Astrocyte of the hippocampus (primary cell): ENCODE results near the gene L3MBTL3.
A peak's percentile ranks its signal among the peaks of the same experiment; 100 is the strongest.
"Not testable (repeated sequence)": the region's sequence is repeated elsewhere in the genome, so short reads cannot be mapped to it uniquely, and the experiment has no call there.

Source experiments
- DNase-seq: peaks from one replicate; pipeline ENCODE4 v3.0.0; 2011; ENCODE audit warnings: low read depth, low spot score

The L3MBTL3 gene

DNA sequence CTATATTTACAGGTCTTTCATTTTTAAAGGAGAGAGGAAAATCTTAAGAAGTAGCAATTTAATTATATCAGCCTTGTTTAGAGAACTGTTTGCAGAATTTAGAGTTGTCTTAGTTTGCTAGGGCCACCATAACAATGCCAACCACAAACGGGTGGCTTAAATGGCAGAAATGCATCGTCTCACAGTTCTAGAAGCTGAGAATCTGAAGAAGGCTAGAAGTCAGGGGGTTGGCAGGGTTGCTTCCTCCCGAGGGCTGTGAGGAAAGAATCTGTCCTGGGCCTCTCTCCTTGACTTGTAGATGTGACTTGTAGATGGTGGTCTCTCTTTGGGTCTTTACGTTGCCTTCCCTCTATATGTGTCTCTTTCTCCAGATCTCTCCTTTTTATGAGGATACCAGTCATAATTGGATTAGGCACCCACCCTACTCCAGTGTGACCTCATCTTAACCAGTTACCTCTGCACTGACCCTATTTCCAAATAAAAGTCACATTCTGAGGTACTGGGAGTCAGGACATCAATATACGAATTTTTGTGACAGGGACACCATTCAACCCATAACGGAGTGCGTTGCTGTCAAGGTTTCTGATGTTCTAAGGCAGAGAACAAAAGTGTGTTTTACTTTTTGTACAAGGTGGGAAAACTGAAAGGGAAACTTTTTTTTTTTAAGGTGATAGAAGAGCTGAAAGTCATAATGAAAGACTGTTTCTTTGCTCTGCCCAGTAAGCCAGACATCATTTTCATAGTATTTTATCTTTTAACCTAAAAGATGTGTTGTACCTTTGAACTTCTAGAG is 119.9 kb downstream of the L3MBTL3 start:
- no peak for DNase-seq

- DNase-seq = no peak
Measured at GRCh38 chr6:130138909-130139242, 120.5 kb downstream of the L3MBTL3 start.

DNA sequence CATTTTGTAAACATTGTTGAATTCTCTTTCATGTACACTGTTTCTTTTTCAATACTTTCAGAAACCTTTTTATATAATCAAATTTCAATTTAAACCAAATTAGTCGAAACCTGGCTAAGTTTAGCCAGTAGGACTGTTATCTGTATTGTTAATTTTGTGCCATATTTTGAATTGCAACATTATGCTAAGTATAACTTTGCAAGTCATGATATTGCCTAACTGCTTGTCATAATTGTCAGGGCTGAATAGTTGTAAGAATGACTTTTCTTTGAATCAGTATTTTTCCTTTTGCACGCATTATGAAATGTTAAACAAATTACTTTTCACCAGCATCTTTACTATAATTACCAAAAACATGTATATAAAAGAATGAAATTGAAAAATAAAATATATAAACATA is 121.7 kb downstream of the L3MBTL3 start:
- DNase-seq = no peak

DNA sequence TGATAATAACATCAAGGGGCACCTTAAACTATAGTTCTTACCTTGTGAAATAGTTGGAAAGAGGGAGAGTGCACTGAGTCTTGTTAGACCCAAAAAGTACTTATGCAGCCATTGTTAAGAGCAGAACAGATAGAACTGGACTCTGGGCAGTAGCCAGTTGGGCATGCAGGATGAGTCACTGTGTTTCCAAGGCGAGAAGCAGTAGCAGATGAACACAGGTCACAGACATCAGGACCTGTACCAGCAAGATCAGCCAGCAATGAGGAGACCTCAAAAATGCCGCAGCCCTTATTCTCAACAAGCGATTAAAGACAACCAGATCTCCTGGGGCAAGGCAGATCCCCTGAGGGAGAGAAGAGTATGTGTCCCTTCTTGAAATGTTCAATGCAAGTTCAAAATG is 125.3 kb downstream of the L3MBTL3 start:
- DNase-seq = peak; percentile 20

DNA sequence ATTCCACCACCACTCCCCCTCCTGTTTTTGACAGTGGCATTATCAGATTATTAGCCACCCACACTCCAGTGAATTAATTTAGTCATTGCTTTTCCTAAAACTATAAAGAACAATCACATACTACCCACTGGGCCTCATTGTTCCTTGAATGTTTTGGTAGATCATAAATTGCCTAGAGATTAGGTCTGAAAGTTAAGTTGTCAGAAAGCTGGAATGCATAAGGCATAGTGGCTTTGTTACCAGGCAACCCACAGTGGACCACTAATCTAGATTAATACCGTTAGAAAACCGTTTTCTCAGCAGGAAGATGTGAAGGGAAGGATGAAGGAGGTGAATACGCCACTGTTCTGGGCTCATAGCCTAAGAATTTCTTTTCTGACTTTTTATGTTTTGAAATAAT is 128.7 kb downstream of the L3MBTL3 start:
- no peak for DNase-seq

DNA sequence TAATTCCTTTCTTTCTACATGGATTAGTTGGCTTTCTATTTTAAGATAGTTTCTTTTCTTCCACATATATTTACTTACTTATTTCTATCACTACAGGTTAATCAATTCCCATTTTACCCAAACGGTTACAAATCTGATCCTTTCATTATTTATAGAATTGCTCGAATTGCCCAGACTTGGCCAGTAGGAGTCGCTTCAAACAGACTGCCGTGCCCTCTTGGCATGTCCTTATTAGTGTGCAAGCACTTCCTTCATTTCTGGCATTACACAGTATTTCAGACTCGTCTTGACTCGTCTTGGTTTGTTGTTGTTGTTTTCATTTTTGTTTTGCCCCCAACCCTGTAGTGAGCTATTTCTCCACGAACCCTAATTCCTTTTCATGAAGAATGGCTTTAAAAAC is 129.8 kb downstream of the L3MBTL3 start:
- no peak for DNase-seq

DNA sequence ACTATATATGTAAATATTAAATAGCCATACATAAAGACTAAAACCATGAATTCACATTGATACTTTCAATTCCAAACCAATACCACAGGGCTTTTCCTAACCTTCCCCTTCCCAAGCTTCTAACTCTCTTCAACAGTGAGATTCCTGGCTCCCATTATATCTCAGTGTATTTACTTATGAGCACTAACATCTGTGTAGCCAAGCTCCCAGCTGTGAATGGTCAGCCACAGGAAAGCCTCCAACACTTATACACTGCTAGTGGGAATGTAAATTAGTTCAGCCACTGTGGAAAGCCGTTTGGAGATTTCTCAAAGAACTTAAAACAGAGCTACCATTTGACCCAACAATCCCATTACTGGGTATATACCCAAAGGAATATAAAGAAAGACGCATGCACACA is 130.6 kb downstream of the L3MBTL3 start:
- not testable (repeated sequence) for DNase-seq

DNA sequence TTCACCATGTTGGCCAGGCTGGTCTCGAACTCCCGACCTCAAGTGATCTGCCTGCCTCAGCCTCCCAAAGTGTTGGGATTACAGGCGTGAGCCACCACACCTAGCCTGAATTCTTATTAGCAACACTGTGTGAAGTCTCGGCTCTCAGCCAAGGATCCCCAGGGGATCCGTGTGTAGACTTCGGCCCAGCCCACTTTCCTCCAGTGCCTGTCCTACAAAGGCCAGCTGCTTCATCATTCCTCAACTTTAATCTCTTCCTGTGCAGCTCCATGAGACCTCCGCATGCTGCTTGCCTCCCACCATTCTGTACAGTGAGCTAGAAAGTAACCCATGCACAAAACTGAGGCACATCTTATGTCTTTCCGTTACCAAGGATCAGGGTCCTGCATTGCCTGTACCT is 132.5 kb downstream of the L3MBTL3 start:
- no peak for DNase-seq

- no peak for DNase-seq
Measured at GRCh38 chr6:130152908-130153510, 134.6 kb downstream of the L3MBTL3 start.

DNA sequence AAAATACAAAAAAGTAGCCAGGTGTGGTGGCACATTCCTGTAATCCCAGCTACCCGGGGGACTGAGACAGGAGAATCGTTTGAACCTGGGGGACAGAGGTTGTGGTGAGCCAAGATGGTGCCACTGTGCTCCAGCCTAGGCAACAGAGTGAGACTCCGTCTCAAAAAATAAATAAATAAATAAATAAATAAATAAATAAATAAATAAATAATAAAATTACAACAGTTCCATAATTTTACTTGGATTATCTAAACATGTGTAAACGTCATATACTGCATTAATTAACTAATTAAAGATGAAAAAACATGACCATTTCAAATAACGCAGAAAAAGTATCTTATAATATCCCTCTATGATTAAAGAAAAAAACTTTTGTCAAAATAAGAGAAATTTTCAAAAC is 138.5 kb downstream of the L3MBTL3 start:
- no peak for DNase-seq

DNA sequence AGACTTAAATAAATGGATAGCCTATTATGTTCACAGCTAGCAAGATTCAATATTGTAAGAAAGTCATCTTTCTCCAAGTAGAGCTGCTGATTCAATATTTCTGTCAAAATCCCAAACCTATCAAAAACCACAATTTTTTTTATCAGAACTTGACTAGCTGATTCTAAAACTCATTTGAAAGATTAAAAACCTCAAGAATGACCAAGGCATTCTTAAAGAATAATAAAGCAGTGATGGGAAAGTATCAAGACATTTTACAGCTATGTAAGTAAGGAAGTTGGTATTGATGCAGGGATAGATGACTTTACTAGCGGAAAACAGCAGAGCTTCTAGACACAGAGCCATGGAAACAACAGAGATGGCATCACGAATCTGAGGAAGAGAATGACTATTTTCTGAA is 139.7 kb downstream of the L3MBTL3 start:
- DNase-seq = no peak

DNA sequence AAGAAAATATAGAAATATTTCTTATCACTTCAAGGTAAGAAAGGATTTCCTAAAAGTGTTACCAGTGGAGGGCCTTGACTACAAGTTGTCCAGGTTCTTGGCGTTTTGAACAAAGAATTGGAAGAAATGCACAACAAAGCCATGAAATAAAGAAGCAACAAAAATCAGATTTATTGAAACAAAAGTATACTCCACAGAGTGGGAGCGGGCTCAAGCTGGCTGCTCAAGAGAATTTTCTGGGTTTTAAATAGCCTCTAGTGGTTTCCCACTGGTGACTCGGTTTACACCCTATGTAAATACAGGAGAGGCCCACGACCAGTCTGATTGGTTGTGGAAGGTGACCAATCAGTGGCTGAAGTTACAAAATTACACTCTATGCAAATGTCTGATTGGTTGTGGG is 140.2 kb downstream of the L3MBTL3 start:
- DNase-seq = no peak

DNA sequence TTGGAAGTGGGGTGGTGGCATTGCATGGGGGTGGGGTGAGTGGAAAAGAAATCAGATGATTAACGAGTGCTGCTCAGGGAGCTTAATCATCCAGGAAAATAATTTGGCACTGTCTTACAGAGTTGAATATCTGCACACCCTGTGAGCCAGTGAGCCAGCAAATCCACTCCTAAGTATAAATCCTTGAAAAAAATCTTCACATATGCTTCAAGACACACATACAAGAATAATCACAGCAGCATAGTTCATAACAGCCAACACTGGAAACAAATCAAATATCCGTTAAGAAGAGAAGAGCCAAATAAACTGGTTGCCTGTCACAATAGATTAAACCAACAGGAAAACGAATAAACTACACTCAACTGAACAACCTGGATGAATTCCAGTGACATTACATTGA is 141.6 kb downstream of the L3MBTL3 start:
- peak; percentile 21 for DNase-seq

DNA sequence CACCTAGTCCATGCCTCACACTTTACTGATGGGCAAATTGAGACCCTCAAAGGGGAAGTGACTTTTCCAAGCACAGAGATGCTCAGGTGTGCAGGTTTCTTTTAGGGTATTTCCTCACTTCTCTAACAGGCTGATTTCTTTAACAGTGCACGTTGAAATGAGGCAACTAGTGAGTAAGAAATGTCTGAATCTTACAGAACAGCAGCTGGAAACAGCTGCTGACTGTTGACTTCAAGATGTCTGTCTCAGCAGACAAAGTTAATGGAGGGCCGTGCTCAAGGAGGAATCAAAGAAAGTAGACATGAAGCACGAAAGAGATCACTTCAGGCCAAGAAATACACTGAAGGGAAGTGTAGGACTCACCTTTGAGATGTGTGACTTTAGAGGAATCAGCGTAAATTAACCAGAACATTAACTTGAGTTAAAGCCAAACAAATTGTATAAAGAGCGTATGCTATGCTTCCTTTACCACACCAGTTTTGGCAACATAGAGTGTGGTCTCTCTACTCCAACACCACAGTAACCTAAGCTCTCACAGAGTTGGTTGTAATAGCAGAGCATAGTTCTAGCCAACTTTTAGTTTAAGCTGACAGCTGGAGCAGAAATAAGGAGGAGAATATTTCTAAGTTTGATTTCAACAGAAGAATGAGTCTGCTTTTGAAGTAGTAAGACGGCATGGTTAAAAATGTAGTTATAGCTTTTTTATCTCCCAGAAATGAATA is 143.5 kb downstream of the L3MBTL3 start:
- peak; percentile 57 for DNase-seq

GRCh38 chr6:130162421-130162820 is 144.0 kb downstream of the L3MBTL3 start:
- DNase-seq = no peak

DNA sequence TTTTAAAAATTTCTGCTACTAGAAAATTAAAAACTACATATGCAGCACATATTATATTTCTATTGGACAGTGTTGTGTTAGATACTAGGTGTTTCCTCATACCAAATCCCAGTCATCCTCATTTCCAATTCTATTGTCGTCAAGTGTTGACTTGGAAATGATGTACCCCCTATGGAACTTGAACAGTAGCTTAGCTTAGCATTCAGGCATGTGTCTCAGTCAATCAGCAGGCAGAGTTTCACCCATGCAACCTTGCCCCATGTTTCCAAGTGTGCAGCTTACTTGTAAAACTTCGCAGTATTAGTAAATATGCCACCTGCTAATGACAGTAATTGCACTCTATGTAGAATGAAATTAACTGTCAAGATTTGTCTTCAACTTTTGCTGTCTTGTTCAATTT is 144.9 kb downstream of the L3MBTL3 start:
- DNase-seq = no peak

DNA sequence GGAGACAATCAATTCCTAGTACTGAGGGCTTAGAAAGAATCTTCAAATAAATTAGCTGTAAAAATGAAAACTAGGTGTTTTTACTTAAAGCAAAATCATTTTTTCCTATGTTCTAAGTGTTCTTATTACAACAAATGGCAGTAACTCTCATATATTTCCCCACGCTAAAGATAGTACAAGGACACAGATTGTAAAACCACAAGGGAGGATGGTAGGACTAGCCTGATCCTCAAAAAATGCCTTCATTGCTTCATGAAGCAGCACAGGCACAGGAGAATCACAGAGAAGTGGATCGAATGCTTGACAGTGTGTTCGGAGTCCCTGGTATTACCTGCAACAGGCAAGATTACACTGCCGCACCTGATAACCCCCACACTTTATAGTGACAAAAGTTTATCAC is 145.9 kb downstream of the L3MBTL3 start:
- DNase-seq = no peak

GRCh38 chr6:130167655-130168054 is 149.3 kb downstream of the L3MBTL3 start:
- DNase-seq = no peak

DNA sequence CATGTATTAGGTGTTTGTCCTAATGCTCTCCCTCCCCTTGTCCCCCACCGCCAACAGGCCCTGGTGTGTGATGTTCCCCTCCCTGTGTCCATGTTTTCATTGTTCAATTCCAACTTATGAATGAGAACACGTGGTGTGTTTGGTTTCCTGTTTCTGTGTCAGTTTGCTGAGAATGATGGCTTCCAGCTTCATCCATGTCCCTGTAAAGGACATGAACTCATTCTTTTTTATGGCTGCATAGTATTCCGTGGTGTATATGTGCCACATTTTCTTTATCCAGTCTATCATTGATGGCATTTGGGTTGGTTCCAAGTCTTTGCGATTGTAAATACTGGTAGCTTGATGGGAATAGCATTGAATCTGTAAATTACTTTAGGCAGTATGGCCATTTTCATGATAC is 151.8 kb downstream of the L3MBTL3 start:
- DNase-seq = not testable (repeated sequence)

DNA sequence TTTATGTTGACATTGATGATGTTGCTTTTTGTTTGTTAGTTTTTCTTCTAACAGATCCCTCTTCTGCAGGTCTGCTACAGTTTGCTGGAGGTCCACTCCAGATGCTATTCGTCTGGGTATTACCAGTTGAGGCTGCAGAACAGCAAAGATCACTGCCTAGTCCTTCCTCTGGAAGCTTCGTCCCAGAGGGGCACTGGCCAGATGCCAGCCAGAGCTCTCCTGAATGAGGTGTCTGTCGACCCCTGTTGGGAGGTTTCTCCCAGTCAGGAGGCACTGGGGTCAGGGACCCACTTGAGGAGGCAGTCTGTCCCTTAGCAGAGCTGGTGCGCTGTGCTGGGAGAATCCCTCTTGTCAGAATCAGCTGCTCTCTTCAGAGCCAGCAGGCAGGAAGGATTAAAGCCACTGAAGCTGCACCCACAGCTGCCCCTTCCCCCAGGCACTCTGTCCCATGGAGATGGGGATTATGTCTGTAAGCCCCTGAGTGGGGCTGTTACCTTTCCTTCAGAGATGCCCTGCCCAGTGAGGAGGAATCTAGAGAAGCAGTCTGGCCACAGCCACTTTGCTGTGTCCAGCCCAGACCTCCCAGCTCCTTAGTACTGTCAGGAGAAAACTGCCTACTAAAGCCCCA is 155.1 kb downstream of the L3MBTL3 start:
- not testable (repeated sequence) for DNase-seq

DNA sequence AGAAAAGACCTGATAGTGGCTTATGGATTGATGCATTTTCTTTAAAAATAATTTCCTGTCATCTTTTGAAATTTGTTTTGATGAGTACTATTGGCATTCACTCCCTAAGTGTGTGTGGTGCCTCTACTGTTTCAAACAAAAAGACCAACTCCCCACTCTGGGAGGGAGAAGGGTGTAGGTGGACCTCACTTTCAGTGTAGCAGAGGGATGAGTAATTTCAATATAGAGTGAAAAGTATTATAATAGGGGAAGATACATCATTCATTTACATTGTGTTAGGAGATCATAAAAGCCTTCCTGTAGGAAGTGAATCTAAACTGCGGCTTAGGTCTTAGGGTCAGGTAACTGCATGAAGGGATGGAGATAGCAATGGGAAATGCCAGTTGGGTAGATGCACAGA is 158.0 kb downstream of the L3MBTL3 start:
- no peak for DNase-seq

DNA sequence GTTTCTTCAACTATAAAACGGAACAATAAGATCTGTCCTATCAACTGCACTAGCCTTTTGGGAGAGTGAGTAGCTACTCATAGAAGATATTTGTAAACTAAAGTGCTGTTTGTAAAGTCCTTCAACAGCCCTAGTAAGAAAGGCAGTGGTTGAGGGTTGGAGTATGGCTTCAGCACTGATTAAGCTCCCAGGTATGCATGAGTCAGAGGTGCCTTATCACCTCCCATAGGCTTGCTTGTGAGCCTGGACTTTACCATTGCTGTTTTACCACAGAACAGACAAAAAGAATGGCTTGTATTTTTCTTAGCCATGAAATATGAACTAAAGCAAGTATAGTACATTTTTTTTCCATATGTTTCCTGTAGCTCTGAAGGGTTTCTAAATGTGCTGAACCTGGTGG is 160.3 kb downstream of the L3MBTL3 start:
- peak; percentile 91 for DNase-seq

- no peak for DNase-seq
Measured at GRCh38 chr6:130182466-130182865, 164.1 kb downstream of the L3MBTL3 start.
